DLD1 (cell line): ENCODE data around the gene RCAN3.
"Not testable (repeated sequence)": the region's sequence is repeated elsewhere in the genome, so short reads cannot be mapped to it uniquely, and the experiment has no call there.

ENCODE experiments used
- in situ Hi-C: cut with HindIII; loops from 2 replicates; pipeline ENCODE4 v1.10.0; 2017; ENCODE audit warnings: low sequenced_read_pairs

Gene RCAN3

DNA sequence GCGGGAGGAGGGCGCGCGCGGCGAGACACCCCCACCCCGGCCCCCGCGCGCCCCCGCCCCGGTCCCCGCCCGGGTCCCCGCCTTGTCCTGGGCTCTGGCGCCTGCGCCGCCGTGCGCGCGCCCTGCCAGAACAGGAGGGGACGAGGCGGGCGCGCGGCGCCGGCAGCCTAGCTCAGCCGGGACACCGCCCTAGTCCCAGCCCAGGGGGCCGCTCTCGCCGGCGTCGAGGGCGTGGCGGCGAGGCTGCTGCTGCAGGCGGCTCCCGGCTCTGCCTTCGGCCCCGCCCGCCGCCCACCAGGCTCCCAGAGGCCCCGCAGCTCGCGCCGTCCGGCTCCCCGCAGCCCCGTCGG lies at the start of gene RCAN3:
TSS of gene RCAN3 (plus strand) at position 128 of the 350 bp plus-strand sequence. CDS start 11,537 bp downstream, outside the sequence.
- in situ Hi-C loops = no loop called here

DNA sequence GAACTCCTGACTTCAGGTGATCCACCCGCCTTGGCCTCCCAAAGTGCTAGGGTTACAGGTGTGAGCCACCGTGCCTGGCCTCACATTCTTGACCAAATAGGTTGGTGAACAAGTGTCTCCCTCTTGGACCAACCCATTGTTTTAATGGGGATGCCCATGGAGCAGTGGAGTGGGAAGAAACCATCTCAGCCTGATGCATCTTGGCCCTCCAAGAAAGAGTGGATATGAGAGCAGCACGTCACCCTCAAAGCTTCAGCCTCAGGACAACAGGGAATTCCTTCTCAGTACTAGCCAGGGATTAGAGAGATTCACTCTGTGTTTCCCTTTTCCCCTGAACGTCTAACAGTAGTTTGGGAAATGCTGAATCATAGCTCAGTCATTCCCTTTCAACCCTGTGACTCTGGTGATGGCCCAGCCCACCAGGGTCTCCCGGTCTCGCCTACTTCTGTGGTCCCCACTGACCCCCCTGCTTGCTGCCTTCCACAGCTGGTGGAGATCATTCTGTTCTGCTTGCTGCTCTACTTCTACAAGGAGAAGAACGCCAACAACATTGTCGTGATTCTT lies 49.6 kb upstream of the RCAN3 start:
- in situ Hi-C loops = no loop called here

DNA sequence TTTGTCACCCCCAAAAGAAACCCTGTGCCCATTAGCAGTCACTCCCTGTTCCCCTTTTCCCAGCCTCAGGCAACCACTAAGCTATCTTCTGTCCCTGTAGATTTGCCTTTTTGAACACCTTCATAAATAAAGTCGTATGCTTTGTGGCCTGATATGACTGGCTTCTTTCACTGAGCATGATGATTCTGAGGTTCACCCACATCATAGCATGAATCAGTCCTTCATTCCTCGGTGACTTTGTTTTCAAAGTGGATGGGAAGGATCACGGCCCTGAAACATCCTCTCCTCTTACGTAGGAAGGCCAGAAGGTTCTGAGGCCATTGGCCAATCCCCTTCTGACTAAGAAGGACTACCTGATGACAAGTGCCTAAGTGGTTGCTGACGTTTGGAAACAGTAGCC lies 48.0 kb upstream of the RCAN3 start:
- in situ Hi-C loops = no loop called here

DNA sequence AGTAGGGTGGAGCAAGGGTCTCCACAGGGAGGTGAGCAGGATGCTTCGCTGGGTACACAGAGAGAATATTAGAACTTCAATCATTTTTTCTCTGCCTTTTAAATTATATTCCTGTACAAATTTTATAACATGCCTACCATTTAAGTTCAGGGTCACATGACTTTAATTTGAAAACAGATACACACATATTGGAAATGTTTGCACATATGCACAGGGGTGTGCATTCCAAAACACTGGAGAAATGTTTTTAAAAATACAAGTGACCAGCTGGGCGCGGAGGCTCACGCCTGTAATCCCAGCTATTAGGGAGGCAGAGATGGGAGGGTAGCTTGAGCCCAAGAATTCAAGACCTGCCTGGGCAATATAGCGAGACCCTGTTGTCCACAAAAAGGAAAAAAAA lies 47.4 kb upstream of the RCAN3 start:
- in situ Hi-C loops = no loop called here

DNA sequence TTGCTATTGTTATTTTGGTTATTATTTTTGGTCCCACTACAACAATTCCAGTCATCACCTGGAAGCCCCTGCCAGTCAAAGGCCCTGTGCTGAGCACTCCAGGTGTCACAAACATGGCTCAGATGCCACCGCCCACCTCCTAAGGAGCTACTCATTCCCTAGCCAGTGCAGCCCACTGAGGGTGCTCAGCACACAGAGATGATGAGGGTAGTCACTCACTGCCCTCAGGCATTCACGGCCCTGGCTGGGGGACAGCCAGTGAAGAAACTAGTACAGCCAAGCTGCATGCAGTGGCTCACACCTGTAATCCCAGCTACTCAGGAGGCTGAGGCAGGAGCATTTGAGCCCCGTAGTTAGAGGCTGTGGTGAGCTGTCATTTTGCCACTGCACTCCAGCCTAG lies 44.8 kb upstream of the RCAN3 start:
- in situ Hi-C loops = no loop called here

DNA sequence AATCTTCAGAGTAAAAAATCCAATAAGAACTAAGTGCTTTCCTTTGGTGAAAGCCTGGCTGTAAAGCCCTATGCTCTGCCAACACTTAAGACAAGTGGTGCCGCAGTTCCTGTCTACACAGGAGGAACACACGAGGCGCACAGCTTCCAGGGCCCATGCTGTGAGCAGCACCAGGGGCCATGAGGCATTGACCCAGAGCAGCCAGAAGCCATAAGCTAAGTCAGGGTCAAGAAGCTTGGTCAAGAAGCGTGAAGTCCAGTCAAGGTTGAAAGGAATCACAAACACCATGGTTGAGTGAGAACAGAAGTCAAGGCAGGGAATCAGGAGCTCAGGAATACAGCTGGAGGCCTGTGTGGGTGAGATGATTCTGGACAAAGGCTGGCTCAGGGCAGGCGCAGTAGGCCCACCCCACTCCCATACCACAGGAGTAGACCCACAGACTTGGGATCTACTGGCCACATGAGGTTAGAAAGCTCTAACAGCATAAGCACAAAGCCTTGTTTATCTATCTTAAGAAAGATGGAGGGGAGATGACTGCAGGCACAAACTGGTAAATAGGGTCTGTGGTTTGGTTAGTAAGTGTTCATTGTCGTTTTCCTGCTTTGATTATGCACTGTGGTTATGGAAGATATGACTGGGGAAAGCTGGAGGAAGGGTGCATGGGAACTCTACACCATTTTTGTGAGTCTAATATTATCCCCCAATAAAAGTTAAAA lies 42.9 kb upstream of the RCAN3 start:
- in situ Hi-C loops = no loop called here

DNA sequence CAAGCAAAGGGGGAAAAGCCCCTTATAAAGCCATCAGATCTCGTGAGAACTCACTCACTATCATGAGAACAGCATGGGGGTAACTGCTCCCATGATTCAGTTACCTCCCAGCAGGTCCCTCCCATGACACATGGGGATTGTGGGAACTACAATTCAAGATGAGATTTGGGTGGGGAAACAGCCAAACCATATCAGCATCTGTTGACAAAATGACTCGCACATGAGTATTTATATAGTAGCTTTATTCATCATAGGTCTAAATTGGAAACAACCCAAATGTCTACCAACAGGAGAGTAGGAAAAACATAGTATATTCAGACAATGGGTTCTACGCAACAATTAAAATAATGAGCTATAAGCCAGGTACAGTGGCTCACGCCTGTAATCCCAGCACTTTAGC lies 40.5 kb upstream of the RCAN3 start:
- in situ Hi-C loops = not testable (repeated sequence)

DNA sequence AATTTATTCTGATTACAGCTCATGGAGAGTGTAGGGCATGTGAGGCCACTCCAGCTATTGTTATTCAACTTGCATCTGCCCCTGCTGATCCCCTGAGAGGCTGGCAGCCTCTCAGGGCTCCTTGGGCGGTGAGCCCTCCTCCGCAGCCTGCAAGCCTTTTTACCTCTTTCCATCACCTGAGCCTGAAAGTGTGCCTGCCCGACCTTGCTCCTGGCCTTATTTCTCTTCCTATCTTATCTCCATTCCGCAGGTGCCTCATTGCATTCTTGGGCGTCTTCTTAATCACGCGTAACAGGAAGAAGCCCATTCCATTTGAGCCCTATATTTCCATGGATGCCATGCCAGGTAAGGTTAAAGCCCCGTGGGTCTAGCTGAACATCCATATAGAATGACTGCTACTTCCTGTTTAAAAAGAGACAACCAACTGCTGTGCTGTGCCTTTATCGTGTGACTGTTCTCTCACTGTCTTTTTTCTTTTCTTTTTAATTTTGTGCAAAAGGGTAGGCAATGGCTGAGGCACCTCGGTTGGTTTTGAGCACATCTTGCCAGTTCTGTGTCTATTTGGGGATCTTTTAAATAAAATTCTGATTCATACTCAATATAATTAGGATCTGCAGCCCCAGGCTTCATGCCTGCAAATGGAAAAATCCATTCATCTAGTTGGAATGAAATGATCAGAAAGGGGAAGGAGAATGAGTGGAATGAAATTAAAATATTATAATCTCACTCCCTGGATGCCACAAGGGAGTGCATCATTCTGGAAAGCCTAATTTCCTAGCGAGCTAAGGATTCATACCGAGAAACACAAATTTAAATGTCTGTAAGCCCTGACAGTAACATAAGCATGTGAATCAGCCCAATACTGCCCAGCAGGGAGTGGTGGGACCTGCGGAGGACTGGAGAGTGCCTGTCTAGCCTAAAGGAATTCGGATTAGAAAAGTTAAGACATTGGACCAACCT lies 38.6 kb upstream of the RCAN3 start:
- in situ Hi-C loops = no loop called here

DNA sequence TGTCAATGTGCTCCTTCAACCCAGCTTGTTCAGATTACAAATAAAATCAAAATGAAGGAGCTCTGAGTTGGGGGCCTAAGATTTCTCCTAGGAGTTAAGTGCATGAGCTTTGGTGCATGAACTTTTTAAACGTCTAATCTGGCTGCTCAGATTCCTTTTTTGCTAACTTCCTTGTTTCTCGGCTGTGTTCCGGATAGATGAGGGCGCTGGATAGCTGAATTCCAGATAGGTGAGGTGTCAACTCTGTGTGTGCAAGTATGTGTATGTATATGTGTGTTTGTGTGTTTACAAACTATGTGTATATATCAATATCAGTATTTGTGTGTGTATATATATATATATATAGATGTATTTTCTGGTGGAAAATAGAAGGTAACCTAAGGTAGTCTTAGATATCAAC lies 37.5 kb upstream of the RCAN3 start:
- in situ Hi-C loops = no loop called here

DNA sequence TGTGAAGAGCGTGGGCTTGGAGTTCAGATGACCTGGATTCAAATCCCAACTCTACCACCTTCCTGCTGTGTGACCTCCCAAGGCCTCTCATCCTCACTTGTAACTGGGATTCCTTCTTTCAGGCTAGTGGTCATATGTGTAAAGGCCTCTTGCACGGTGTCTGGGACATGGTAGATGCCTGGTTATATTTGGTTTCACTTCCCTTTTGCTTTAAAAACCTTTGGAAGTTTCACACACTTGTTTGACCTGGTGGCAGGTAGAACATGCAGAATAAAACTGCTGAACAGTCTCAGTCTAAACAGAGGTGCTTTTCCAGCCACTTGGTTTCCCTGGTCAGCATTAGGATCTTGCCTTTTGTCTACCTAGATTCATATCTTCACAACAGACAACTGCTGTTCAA lies 37.0 kb upstream of the RCAN3 start:
- in situ Hi-C loops = no loop called here

DNA sequence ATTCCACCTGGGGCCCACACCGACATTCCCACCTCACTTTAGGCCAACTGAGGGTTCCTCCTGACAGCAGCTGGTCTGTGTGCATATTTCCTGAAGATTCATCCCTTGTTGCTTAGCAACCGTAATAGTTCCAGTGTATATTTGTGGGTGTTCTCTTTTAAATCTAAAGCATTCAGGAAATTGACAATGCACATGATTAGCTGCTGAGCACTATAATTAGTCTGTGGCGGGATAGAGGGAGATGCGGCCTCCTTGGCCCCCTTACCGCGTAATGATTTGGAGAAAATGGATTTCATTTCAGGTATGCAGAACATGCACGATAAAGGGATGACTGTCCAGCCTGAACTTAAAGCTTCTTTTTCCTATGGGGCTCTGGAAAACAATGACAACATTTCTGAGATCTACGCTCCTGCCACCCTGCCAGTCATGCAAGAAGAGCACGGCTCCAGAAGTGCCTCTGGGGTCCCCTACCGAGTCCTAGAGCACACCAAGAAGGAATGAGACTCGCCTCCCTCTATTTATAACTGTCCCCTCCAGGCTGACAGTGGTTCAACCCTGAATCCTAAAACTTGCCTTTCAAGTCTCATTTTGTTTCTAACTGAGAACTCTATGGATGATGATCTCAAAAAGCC lies 33.8 kb upstream of the RCAN3 start:
- in situ Hi-C loops = no loop called here

DNA sequence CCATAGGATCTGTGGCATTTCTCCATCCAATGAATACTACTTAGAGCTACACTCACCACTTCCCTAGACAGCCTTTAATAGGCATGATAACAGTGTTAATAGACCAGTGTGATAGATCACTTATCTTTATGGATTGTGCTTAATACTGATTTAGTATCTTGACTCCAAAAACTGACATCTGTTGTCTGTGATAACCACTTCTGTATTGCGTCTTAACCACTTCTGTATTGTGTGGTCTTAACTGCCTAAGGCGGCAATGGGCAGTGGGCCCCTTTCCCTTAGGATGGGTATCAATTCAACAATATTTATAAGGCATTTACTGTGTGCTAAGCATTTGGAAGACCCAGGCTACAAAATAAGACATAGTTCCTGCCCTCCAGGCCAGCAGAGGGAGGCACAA lies 32.0 kb upstream of the RCAN3 start:
- in situ Hi-C loops = no loop called here

DNA sequence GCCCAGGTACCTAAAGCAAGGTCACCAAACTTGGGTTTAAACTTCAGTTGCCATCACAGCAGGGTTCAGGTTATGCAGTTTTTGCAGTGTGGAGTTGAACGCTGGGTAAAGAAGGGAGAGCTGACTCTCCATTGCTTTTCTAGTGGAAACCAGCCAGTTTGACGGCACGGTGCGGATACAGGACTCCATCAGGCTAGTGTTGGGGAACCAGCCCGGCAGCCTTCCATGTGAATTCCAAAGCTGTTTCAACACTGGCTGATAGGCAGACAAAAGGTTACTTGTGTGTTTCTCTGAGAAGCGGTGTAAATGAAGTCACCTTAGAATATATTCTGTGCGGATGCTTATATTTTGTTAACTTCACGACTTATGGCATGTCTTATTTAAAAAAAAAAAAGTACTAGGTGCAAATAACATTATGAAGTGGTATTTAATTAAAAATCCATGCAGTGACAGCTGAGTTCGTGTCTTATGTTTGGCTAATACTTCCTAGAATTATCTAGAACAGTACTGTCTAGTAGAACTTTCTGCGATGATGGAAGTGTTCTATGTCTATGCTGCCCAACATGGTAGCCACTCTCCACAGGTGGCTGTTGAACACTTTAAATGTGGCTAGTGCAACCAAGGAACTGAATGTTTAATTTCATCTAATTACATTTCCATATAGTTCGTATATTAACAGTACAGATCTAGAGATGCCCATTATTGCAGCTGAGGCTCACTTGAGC lies 29.9 kb upstream of the RCAN3 start:
- in situ Hi-C loops = no loop called here

DNA sequence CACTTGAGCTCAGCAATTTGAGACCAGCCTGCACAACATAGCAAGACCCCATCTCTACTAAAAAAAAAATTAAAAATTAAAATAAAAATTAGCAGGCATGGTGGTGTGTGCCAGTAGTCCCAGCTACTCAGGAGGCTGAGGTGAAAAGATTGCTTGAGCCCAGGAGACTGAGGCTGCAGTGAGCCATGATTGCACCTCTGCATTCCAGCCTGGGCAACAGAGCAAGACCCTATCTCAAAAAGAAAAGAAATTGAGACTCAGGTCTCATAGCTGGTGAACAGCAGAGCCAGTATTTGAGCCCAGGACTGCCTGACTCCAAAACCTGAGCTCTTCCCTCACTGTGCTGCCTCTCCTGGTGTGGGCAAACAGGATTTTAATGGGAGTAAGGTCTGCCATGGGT lies 28.4 kb upstream of the RCAN3 start:
- in situ Hi-C loops = no loop called here

DNA sequence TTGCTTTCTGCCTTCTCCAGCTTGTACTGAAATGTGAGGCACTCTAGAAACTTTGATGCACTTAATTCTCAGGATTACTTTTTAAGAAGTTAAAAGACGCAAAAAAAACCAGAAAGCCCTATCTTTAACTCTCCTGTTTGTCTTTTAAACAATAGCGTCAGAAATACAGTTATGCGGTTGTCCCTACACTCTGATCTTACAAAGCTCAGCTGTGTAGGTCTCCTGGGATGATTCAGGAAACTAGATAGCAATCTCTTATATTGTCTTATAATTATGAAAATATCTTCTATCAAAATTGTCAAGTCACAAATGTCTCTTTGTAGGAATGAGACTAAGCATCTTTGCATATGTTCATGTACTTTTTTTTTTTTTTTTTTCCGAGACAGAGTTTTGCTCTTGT lies 26.9 kb upstream of the RCAN3 start:
- in situ Hi-C loops = no loop called here

DNA sequence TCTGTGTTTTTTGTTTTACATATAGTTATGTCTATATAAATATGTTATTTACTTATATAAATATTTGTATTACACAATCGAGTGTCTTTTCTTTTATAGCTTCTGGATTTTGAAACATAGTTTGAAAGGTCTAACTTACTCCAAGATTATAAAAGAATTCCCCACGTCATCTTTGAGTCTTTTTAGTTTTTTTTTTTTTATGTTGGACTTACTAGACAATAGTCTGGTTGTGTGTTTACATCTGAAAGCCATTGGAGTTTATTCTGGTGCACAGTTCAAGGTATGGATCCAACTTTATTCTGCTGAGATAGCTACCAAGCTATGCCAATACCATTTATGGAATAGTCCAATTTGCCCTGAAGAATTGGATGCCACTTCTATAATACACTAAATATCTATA lies 26.1 kb upstream of the RCAN3 start:
- in situ Hi-C loops = no loop called here

DNA sequence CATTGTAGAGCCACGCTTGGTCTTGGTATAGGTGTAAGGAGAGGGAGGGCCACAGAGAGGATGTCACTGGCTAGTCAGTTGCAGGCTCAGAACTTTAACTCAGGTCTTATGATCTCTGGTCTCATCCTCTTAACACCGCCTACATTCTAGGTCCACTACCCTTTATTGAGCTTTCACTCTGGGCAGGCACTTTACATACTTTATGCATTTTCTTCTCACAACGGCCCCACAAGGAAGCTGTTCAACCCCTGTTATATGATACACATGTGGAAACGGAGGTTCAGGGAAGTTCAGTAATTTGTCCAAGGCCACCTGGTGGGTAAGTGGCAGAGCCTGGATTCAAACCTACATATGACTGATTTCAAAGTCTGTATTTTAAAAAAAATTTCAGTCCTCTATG lies 25.3 kb upstream of the RCAN3 start:
- in situ Hi-C loops = no loop called here

DNA sequence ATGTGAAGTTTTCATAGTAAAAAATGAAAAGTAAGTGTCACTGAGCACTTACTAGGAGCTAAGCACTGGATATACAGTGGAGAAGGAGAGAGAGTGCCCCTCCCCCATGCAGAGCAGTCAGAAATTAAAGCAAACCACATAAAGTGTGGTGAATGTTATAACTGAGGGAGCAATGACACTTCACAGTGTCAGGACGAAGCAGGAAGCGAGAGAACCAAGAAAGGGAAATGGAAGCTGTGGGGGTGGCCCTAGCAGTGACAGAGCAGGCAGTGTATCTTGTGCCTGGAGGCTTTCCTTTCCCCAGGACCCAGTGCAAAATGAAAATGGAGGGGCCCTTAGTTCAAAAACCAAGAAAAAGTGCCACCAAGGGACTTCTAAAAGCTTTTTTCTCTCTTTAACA lies 21.5 kb upstream of the RCAN3 start:
- in situ Hi-C loops = no loop called here

DNA sequence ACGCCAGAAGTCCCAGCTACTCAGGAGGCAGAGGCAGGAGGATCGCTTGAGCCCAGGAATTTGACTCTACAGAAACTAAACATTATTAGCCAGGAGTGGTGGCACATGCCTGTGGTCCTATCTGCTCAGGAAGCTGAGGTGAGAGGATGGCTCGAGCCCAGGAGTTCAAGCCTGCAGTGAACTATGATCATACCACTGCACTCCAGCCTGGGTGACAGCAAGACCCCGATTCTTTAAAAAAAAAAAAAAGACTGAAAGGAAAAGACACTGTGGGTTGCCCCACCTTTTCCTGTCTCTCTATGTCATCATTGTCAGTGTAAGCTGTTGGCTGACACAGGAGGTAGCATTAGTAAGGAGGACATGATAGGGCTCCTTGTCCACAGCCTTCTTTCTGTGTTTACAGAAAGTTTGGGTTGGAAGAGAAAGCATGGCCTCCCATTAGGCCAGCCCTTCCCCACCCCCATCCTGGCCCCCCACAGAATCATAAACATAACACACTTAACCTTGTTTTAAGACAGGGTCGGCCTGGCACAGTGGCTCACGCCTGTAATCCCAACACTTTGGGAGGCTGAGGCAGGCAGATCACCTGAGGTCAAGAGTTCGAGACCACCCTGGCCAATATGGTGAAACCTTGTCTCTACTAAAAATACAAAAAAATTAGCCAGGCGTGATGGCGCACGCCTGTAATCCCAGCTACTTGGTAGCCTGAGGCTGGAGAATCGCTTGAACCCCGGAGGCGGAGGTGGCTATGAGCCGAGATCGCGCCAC lies 20.6 kb upstream of the RCAN3 start:
- in situ Hi-C loops = no loop called here

DNA sequence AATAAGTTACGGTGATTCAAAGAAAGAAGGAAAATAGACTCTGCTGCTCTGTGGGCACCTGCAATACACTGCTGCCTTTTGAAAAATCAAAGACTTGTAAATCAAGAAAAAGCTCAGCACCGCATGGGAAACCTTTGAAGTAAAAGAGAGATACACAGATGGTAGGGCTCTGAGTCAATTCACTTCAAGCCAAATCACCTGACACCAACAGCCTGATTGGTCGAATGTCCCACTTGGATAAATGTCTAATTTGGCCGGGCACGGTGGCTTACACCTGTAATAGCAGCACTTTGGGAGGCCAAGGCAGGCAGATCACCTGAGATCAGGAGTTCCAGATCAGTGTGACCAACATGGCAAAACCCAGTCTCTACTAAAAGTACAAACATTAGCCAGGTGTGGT lies 19.2 kb upstream of the RCAN3 start:
- in situ Hi-C loops = no loop called here
